GM12891 (cell line): ENCODE results near the gene UNC50.

Experiments
- POLR2AphosphoS5 ChIP-seq: IDR thresholded peaks from 2 replicates; pipeline ENCODE4 v1.6.1; 2011; ENCODE audit warnings: low read depth, low read length, control low read depth
- SPI1 ChIP-seq: IDR thresholded peaks from 2 replicates; pipeline ENCODE4 v1.6.1; 2011; ENCODE audit warnings: low read depth, low read length, control low read depth
- TAF1 ChIP-seq: IDR thresholded peaks from 2 replicates; pipeline ENCODE4 v1.6.1; 2011; ENCODE audit warnings: low read depth, low read length, control low read depth

GRCh38 chr2:98598781-98599428, 9.5 kb upstream of the UNC50 start:
- 0 out of 2 replicates have a peak, but pooled peaks have one; percentile 4 for TF ChIP-seq SPI1
- TF ChIP-seq POLR2AphosphoS5 = no peak
- no peak for TF ChIP-seq TAF1
